NCI-H526 treated with DMSO at 0.1 percent for 48 hours (cell line): ENCODE data around the gene MIER1.
"Not testable (repeated sequence)": the region's sequence is repeated elsewhere in the genome, so short reads cannot be mapped to it uniquely, and the experiment has no call there.

Experiments used
- DNase-seq: peaks from one replicate; lab custom pipeline; 2025; lab: John Stamatoyannopoulos, UW

Gene MIER1

DNA sequence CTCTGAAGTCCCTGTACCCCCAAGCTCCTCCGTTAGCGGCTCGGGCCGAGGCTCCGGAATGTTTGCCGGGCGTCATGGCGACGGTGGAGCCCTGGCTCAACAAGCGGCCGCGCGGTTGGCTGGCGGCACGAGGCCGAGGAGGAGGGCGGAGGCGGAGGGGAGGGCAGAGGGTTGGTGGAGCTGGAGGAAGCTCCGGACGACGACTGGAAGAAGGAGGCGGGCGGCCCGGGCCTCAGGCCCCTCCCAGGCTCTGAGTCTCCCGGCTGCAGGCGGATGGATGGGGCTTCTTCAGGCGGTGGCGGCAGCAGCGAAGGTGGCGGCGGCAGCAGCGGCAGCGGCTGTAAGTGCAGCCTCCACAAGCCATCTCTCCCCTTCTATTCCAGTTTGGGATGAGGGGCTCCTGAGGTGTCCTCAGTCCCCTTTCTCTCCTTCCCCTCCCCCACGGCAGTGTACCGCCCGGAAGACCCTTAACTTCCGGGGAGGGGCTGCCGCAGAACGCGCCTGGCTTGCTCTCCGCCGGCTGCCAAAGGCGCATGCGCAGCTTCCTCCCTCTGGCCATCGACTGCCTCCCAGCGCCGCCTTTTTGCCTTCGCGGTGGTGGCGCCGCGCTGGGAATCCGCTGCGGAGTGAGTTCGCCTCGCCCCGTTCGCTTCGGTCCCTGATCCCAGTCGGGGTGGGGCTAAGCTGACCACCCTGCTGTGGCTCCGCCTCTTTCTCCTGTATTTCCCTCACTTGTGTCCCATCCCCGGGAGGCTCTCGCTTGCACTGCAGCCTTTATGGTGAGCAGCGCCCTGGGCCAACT lies at the start of gene MIER1, which contains the start of gene DNAI4:
MIER1 (plus strand) TSS at position 235 of the 802 bp plus-strand sequence; CDS start at position 274, 39 bp downstream.
DNAI4 (minus strand) TSS at position 101 of the 802 bp plus-strand sequence; CDS start at position 76, 25 bp downstream.
- peak; percentile 98 for DNase-seq

DNA sequence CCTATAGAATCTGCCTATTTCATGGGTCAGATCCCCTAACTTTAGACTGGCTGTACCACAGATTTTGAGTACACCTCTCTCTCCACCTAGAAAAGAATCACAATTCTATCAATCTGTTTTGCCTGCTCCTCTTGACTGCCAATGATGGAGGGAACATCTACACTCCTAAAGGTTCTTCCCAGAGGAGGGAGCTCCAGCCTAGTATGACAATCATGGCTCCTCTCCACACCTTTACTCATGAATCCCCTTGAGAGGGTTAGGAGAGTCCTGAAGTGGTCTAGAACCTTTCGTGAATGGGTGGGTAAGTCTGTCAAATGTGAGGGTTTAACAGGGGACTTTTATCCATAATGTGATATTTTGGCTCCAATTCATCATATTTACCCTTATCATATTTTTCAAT lies 48.1 kb upstream of the MIER1 start:
- DNase-seq, result no peak

DNA sequence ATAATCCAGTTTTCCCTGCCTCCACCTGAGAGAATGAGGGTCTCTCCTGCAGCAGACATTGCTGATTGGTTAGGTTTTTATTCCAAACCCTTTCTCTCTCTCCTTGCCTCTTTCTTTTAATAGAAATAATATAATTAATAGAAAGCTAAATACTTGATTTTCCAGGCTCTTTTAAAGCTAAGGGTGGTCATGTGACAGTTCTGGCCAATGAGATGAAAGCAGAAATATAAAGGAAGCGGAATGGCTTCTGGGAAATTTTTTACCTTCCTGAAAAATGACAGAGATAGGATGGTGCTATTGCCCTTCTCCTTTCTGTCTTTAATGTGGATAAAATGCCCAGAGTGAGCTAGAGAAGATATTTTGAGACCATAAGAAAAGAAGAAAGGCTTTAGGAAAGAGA lies 35.8 kb upstream of the MIER1 start:
- no peak for DNase-seq

- no peak for DNase-seq
These were observed 34.2 kb upstream of the MIER1 start for GRCh38 chr1:66890621-66891020.

DNA sequence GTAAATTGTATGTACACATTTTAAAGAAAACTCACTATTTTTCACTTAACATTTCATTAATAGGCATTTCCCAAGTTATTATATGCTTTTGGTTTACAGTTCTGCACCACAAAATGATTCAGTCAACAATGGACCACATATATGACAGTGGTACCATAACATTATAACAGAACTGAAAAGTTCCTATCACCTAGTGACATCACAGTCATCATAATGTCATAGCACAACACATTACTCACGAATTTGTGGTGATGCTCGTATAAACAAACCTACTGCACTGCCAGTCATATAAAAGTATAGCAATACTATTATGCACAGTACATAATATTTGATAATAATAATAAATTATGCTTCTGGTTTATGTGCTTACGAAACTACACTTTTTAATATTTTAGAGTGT lies 31.1 kb upstream of the MIER1 start:
- no peak for DNase-seq

- DNase-seq, result not testable (repeated sequence)
These were observed 9.6 kb upstream of the MIER1 start for GRCh38 chr1:66915203-66915602.

- no peak for DNase-seq
These were observed 8.5 kb upstream of the MIER1 start for GRCh38 chr1:66916320-66916719.

DNA sequence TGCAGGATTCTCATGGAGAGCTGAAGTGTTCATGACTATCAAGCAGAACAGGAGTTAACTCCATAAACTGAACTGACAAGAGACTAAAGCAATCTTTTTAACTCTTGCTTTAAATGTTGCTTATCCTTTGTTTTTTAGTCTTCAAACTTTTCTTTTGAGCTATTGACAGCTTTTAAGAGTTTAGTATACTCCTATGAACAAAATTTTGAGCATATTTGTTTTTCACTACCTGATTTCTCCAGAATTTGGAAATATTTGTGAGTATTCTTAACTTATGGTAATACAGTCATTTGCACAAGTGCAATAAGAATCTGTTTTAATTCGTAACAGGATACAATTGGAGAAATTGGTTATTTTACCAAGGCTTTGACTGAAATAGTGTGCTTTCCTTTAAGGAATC lies 7.3 kb upstream of the MIER1 start:
- DNase-seq, result no peak

GRCh38 chr1:66919063-66919462 lies 5.7 kb upstream of the MIER1 start:
- no peak for DNase-seq

- no peak for DNase-seq
These were observed 5.0 kb upstream of the MIER1 start for GRCh38 chr1:66919828-66920227.

DNA sequence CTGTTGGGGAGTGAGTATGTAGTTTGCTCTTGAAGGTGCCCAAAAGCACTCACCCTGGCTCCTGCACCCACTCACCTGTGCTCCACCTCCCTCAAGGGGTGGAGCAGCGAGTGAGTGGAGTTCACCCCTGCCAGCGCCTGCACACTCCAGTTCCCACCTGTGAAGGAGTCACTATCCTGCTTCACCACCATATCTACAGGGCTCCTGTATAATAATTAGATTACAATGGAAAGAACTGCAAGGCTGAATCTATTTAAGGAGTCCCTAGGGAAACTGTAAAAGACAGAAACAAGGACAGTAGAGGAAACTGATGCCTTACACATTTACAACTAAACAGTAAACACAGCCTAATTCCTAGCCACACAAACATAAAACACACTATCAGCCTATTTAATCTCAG lies 4.2 kb upstream of the MIER1 start:
- DNase-seq, result no peak

GRCh38 chr1:66925558-66925910 lies 744 bp downstream of the MIER1 start:
- DNase-seq, result no peak

DNA sequence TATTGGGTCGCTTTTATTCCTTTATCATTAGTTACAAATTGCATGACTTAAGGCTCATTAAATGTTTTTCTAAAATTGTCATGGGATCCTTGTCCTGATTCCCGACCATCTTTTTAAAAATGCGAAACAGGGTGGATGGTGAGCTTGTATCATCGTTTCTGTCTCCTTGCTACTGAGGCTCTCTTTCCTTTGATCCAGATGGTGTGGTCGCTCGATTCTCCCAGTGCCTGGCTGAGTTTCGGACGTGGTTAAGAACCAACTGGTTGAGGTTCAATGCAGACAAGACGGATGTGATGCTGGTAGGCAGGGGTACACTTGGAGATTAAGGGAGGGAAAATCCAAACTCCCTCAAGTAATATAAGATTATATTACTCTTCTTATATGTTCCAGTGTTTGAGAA lies 1.2 kb downstream of the MIER1 start:
- peak; percentile 42 for DNase-seq

- no peak for DNase-seq
These were observed 2.7 kb downstream of the MIER1 start for GRCh38 chr1:66927528-66927927.

DNA sequence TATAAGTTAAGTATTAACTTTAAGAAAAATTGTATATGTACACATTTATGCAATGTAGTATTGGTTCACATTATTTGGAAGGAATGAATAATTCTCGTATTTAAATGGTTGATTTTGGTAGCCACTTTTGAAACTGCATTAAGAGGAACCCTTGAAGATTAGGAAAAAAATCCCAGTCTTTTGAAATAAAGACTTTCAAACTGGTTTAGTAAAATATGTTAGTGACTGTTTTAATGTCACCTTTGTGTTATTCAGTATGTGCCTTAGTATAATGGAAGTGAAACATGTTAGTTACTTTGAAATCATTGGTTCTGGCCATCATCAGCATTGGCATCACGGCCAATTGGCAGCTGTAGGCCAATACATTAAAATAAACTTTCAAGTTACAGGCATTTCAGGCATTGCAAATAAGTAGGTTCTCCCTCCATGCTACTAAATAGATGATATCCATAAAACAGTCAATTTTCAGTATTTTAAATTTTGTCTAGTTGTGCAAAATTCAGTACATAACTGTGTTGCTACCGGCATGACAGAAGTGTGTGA lies 4.4 kb downstream of the MIER1 start:
- DNase-seq, result no peak

- no peak for DNase-seq
These were observed 4.9 kb downstream of the MIER1 start for GRCh38 chr1:66929691-66929998.

DNA sequence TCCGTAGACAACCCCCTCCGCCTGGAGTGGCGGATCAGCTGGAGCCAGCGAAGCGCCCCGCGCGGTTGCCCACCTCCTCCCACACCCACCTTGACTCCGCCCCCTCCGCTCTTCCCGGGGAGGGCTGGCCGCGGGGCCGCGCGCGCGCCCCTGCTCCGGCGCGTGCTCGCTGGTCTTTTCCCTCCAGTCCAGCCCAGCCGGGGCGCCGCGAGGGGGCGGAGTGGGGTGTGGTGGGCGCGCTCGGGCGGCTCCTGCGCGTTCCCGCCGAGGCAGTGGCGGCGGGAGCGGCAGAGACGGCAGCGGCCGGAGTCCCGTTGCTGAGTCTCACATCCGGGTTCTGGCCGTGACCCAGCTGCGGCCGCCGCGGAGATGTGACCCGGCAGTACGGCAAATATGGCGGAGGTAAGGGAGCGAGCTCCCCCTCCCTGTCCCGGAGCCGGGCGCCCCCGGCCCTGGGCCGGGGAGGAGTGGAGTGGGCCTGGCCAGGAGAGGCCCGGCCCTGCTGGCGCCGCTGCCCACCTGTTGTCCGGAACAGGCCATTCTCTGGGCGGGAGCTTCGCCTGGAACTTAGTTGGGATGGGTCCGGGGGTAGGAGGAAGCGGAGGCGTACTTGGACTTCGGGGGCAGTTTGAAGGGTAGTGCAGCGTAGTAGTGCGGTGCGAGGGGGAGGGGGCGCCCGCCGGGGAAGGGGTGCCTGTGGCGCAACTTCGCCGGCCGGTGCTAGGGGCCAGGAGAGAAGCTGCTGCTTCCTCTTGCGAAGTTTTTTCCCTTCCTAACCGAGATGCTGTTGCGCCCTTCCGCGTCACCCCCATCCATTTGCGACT lies 5.4 kb downstream of the MIER1 start:
- peak; percentile 89 for DNase-seq

- DNase-seq, result no peak
These were observed 6.0 kb downstream of the MIER1 start for GRCh38 chr1:66930823-66931174.

GRCh38 chr1:66931590-66931989 lies 6.8 kb downstream of the MIER1 start:
- peak; percentile 33 for DNase-seq

DNA sequence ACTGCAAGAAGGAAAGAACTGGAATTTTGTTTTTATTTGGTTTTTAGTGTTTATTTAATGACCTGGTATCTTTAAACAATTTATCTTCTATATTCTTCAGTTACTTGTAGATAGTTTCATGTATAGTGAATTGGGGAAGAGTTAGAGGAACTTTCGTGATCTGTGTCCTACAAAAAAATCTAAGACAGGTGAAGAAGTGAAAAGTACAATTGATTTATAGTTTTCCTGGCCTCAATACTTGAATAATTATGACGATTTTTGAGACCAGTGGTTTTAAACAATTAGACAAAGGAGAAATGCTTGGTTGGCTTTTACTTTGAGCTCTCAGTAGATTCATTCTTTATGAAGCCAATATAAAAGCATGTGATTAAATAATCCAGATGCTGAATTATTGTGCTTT lies 7.5 kb downstream of the MIER1 start:
- no peak for DNase-seq

- no peak for DNase-seq
These were observed 9.3 kb downstream of the MIER1 start for GRCh38 chr1:66933887-66934700.

- DNase-seq, result no peak
These were observed 12.9 kb downstream of the MIER1 start for GRCh38 chr1:66937529-66938234.
